Measurements from ENCODE around the gene CDC20.
A peak's percentile ranks its signal among the peaks of the same experiment; 100 is the strongest.

The CDC20 gene

GRCh38 chr1:43358746-43359693 lies at the start of gene CDC20:
Gene CDC20 (plus strand): TSS chr1:43358981. CDS start chr1:43359216, 235 bp downstream.
- DNase-seq (ENCODE audit: low read depth) = peak; percentile 98

GRCh38 chr1:43309405-43310025 lies 49.3 kb upstream of the CDC20 start:
- no peak for DNase-seq (ENCODE audit: low read depth)

GRCh38 chr1:43311521-43311920 lies 47.3 kb upstream of the CDC20 start:
- no peak for DNase-seq (ENCODE audit: low read depth)

GRCh38 chr1:43312212-43312623 lies 46.6 kb upstream of the CDC20 start:
- DNase-seq (ENCODE audit: low read depth) = no peak

GRCh38 chr1:43312663-43313515 lies 45.9 kb upstream of the CDC20 start:
- no peak for DNase-seq (ENCODE audit: low read depth)

- no peak for DNase-seq (ENCODE audit: low read depth)
Observed at GRCh38 chr1:43313771-43314170, 45.0 kb upstream of the CDC20 start.

GRCh38 chr1:43314233-43314632 lies 44.5 kb upstream of the CDC20 start:
- DNase-seq (ENCODE audit: low read depth) = no peak

GRCh38 chr1:43315481-43315880 lies 43.3 kb upstream of the CDC20 start:
- DNase-seq (ENCODE audit: low read depth) = no peak

GRCh38 chr1:43315963-43316737 lies 42.6 kb upstream of the CDC20 start:
- DNase-seq (ENCODE audit: low read depth) = no peak

GRCh38 chr1:43316738-43317520 lies 41.9 kb upstream of the CDC20 start:
- no peak for DNase-seq (ENCODE audit: low read depth)

- no peak for DNase-seq (ENCODE audit: low read depth)
Observed at GRCh38 chr1:43317817-43318471, 40.8 kb upstream of the CDC20 start.

- DNase-seq (ENCODE audit: low read depth) = no peak
Observed at GRCh38 chr1:43318831-43319230, 40.0 kb upstream of the CDC20 start.

- DNase-seq (ENCODE audit: low read depth) = no peak
Observed at GRCh38 chr1:43319288-43319687, 39.5 kb upstream of the CDC20 start.

GRCh38 chr1:43319766-43320165 lies 39.0 kb upstream of the CDC20 start:
- no peak for DNase-seq (ENCODE audit: low read depth)

- DNase-seq (ENCODE audit: low read depth) = no peak
Observed at GRCh38 chr1:43321331-43321891, 37.4 kb upstream of the CDC20 start.

- DNase-seq (ENCODE audit: low read depth) = no peak
Observed at GRCh38 chr1:43322506-43322905, 36.3 kb upstream of the CDC20 start.

- DNase-seq (ENCODE audit: low read depth) = no peak
Observed at GRCh38 chr1:43324810-43325209, 34.0 kb upstream of the CDC20 start.

GRCh38 chr1:43325381-43325780 lies 33.4 kb upstream of the CDC20 start:
- DNase-seq (ENCODE audit: low read depth) = no peak

GRCh38 chr1:43327549-43328292 lies 31.1 kb upstream of the CDC20 start:
- DNase-seq (ENCODE audit: low read depth) = no peak
